Lower leg skin (tissue), 4 donors: ENCODE measurements around the gene ATP1A4. TPM values are rescaled to one million over a fixed set of nuclear protein-coding genes. Genes with fewer than 3 reads are reported as not detected.

Source experiments
- DNase-seq, 2 donors: peaks; one replicate each; pipeline ENCODE4 v3.0.0-alpha.2; 2019; ENCODE audit warnings: low spot score in 2 of 2
- H3K4me3 ChIP-seq: fragments of 200-600 bp; sonication (generic); 2 replicates; pipeline ENCODE4 v1.5.1; 2017; ENCODE audit warnings: mild to moderate bottlenecking, low read depth; ENCODE audit not compliant: poor library complexity, severe bottlenecking
- POLR2A ChIP-seq, 2 donors: fragments of 450-650 bp; IDR thresholded peaks; one replicate each; pipeline ENCODE4 v1.6.1; 2016 to 2017; ENCODE audit warnings: antibody characterized with exemption in 2 of 2, mild to moderate bottlenecking in 1 of 2, moderate library complexity in 1 of 2
- WGBS, 2 donors: methylation state at CpG; one replicate each; pipeline ENCODE4 v1.1.5; 2018; 5-methylcytosine and 5-hydroxymethylcytosine counted together
- intact Hi-C: fragments of 100-400 bp; cut with DNase I; formaldehyde crosslinking; loops from one replicate; pipeline ENCODE4 v1.15.0; 2023; ENCODE audit warnings: low total_unique reads
- total RNA-seq, 4 donors: library from RNA; depleted of rRNA; stranded (reverse); fragments of >200 nt; gene quantifications; one replicate each; pipeline ENCODE4 v1.1.0, GENCODE V29; 2016
- TF ChIP-seq, protein P1 (sequence below), 3 donors: fragments of 450-650 bp; IDR thresholded peaks; one replicate each; pipeline ENCODE4 v1.5.1; 2016; ENCODE audit warnings: antibody characterized with exemption in 3 of 3, mild to moderate bottlenecking in 3 of 3, moderate library complexity in 2 of 3

Gene ATP1A4
- total RNA-seq, 4 donors from 2014 or later = 0.32 TPM; not detected in 3

DNA sequence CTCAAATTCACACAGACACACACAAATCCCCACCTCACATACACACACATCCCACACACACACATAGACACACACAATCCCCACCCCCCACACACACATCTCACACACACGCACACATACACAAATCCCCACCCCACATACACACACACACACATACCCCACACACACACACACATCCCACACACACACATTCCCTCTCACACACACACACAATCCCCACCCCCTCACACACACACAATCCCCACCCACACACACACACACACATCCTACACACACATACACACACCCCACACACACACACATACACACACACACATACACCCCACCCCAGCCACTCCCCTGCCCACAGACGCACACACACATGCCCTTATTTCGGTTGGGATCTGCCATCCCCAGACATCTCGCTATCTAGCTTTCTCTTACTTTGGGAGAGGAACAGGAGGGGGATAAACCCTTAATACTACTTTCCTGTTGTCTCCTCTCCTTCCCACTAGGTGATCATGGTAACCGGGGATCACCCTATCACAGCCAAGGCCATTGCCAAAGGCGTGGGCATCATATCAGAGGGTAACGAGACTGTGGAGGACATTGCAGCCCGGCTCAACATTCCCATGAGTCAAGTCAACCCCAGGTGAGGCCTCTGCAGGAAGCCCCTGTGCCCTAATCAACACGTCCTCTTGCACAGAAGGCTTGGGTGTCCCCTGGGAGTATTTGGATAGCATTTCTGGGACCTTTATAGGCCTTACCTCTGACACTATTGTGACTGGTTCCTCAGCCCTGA, 17.2 kb upstream of the ATP1A4 start:
- 86 to 88% methylated on average over 9 of the region's 9 CpGs for WGBS, 2 donors
- no peak overlapping the region for H3K4me3 ChIP-seq
- TF ChIP-seq POLR2A (IDR thresholded peaks at IDR 0.05) = no peak
- TF ChIP-seq, protein P1, sequence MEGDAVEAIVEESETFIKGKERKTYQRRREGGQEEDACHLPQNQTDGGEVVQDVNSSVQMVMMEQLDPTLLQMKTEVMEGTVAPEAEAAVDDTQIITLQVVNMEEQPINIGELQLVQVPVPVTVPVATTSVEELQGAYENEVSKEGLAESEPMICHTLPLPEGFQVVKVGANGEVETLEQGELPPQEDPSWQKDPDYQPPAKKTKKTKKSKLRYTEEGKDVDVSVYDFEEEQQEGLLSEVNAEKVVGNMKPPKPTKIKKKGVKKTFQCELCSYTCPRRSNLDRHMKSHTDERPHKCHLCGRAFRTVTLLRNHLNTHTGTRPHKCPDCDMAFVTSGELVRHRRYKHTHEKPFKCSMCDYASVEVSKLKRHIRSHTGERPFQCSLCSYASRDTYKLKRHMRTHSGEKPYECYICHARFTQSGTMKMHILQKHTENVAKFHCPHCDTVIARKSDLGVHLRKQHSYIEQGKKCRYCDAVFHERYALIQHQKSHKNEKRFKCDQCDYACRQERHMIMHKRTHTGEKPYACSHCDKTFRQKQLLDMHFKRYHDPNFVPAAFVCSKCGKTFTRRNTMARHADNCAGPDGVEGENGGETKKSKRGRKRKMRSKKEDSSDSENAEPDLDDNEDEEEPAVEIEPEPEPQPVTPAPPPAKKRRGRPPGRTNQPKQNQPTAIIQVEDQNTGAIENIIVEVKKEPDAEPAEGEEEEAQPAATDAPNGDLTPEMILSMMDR (IDR thresholded peaks at IDR 0.05) = no peak
- intact Hi-C loops = no loop called here
- DNase-seq = no peak

DNA sequence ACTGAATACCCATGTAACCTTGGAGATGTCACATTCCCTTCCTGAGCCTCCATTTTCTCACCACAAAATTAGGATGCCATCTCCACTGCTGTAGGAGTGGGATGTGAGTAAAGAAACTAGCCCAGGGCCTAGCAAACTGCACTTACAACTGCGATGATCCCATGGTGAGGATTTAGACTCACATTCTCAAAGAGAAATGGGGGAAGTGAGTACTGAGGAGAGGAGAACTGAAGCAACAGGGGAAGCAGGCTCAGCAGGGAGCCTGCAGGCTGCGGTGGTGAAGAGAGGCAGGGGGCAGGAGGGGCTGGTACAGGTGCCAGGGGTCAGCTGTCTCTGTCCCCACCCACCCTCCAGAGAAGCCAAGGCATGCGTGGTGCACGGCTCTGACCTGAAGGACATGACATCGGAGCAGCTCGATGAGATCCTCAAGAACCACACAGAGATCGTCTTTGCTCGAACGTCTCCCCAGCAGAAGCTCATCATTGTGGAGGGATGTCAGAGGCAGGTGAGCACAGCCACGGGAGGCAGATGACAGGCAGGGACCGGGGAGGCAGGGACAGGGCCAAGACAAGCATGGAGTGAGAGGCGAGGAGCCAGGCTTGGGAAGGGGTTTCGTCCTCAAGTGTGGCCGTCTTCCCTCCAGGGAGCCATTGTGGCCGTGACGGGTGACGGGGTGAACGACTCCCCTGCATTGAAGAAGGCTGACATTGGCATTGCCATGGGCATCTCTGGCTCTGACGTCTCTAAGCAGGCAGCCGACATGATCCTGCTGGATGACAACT, 16.4 kb upstream of the ATP1A4 start:
- no peak for TF ChIP-seq POLR2A (IDR thresholded peaks at IDR 0.05)
- TF ChIP-seq, protein P1 (IDR thresholded peaks at IDR 0.05) = no peak
- no peak overlapping the region for H3K4me3 ChIP-seq
- 86% methylated on average over 20 of the region's 20 CpGs for WGBS, 2 donors
- intact Hi-C loops = no loop called here
- no peak for DNase-seq

DNA sequence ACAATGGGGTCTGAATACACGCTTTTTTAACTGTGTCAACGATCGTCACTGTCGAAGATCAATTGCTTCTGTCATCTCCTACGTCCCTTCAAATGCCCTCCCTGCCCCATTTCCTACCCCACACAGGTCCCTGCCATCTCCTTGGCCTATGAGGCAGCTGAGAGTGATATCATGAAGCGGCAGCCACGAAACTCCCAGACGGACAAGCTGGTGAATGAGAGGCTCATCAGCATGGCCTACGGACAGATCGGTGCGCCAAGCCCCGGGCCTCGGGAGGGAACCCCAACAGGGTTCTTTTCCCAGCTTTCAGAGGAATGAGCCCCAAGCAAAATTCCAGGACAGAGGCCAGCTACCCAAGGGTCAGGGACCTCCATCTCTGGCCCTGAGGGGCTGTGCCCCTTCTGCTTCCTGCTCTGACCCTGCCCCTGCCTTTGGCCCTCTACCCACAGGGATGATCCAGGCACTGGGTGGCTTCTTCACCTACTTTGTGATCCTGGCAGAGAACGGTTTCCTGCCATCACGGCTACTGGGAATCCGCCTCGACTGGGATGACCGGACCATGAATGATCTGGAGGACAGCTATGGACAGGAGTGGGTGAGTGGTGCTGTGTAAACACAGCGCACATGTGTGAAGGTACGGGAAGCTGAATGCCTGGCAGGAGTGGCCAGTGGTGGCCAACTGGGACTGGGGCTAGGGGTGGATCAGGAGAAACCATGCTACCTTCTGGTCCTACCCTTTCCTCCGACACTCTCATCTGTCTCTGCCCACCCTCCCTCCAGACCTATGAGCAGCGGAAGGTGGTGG, 15.1 kb upstream of the ATP1A4 start:
- intact Hi-C loops = no loop called here
- 90 to 92% methylated on average over 22 of the region's 22 CpGs for WGBS, 2 donors

DNA sequence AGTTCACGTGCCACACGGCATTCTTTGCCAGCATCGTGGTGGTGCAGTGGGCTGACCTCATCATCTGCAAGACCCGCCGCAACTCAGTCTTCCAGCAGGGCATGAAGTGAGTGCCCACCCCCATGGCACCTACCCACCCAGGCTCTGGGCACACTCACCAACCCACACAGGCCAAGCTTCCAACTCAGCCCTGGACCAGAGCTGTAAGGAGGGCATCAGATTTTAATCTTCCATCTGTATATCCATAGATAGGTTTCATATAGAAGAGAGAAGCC, 14.5 kb upstream of the ATP1A4 start:
- no peak overlapping the region for H3K4me3 ChIP-seq
- no peak for TF ChIP-seq POLR2A (IDR thresholded peaks at IDR 0.05)
- TF ChIP-seq, protein P1 (IDR thresholded peaks at IDR 0.05) = no peak
- 89 to 90% methylated on average over 5 of the region's 5 CpGs for WGBS, 2 donors
- intact Hi-C loops = no loop called here
- DNase-seq = no peak

More for the DNA sequence above, 15.1 kb upstream of the ATP1A4 start:
- TF ChIP-seq, protein P1 (IDR thresholded peaks at IDR 0.05) = no peak
- TF ChIP-seq POLR2A (IDR thresholded peaks at IDR 0.05) = no peak
- peak in 1 of 2 donors; percentile 72 for DNase-seq
- no peak overlapping the region for H3K4me3 ChIP-seq

DNA sequence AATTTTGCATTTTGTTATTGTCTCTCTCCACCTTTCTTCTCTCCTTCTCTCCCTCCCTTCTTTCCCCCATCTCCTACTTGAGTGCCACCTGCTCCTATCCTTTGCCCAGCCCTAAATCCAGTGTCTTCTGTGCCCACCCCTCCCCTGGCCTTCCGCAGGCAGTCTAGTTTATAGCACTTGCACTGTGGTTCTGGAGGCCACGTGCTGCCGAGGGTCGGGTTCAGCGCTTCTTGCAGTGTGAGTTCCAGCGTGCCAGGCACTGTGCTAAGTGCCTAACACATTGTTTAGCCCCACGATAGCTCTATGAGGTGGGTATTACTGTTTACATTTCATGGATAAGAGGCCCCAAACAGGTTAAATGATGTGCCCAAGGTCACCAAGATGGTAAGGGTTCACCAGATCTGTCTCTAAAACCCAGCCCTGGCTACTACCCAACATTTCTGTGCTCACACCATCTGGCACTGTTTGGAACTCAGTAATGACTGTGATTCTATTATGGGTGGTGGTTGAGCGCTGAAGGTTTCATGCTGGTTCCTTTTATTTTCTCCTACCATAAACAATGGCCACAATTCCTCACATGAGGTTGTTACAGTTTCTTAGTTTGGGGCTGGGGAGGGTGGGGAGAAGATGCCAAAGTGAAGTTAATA, 14.1 kb upstream of the ATP1A4 start:
- DNase-seq = peak in 1 of 2 donors; percentile 45

More for the DNA sequence above, 14.1 kb upstream of the ATP1A4 start:
- intact Hi-C loops = no loop called here
- 92 to 95% methylated on average over 8 of the region's 8 CpGs for WGBS, 2 donors
- H3K4me3 ChIP-seq = no peak overlapping the region
- no peak for TF ChIP-seq POLR2A (IDR thresholded peaks at IDR 0.05)
- TF ChIP-seq, protein P1 (IDR thresholded peaks at IDR 0.05) = no peak
